ENCODE results near the gene ZNF497. TPM values are rescaled to one million over a fixed set of nuclear protein-coding genes. Genes with fewer than 3 reads are reported as not detected.

ZNF497 gene
- total RNA-seq, 1 experiment from 2014 or later: 2.4 TPM

- H4K5ac ChIP-seq (ENCODE audit: insufficient read length, low read depth, low read length): no peak overlapping the region
- no peak overlapping the region for H3K18ac ChIP-seq (ENCODE audit: insufficient read length, low read depth, low read length)
- no peaks in the 10 kb centered on the region for H3K27me3 Mint-ChIP-seq (ENCODE audit: low read depth)
- TF ChIP-seq, protein P1, sequence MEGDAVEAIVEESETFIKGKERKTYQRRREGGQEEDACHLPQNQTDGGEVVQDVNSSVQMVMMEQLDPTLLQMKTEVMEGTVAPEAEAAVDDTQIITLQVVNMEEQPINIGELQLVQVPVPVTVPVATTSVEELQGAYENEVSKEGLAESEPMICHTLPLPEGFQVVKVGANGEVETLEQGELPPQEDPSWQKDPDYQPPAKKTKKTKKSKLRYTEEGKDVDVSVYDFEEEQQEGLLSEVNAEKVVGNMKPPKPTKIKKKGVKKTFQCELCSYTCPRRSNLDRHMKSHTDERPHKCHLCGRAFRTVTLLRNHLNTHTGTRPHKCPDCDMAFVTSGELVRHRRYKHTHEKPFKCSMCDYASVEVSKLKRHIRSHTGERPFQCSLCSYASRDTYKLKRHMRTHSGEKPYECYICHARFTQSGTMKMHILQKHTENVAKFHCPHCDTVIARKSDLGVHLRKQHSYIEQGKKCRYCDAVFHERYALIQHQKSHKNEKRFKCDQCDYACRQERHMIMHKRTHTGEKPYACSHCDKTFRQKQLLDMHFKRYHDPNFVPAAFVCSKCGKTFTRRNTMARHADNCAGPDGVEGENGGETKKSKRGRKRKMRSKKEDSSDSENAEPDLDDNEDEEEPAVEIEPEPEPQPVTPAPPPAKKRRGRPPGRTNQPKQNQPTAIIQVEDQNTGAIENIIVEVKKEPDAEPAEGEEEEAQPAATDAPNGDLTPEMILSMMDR (conservative IDR thresholded peaks at IDR 0.05): peak; percentile 63
- H2BK12ac ChIP-seq (ENCODE audit: insufficient read length, low read depth, low read length): no peak overlapping the region
- H2AK5ac ChIP-seq (ENCODE audit: insufficient read length, low read length): no peak overlapping the region
- H4K91ac ChIP-seq (ENCODE audit: insufficient read length, low read depth, low read length): no peak overlapping the region
- H3K36me3 Mint-ChIP-seq (ENCODE audit: insufficient read depth in 1 of 3, low read depth in 3 of 3): peaks cover 14 to 34% (median 24%) of the 10 kb centered on the region in 3 experiments; a peak in 6 of 7 replicates
- H3K79me1 ChIP-seq (ENCODE audit: insufficient read depth, low read depth, low read length, poor library complexity, severe bottlenecking): no peaks in the 10 kb centered on the region
- no peak overlapping the region for H3K27ac ChIP-seq (ENCODE audit: insufficient read length, low read depth, low read length)
- no peak overlapping the region for H3K9ac ChIP-seq (ENCODE audit: extremely low read depth, insufficient read length, low read length)
- H2AFZ ChIP-seq (ENCODE audit: low read length): no peak overlapping the region
- no peak overlapping the region for H2BK20ac ChIP-seq (ENCODE audit: low read depth, low read length, poor library complexity, severe bottlenecking)
- H3K4me2 ChIP-seq (ENCODE audit: insufficient read depth, insufficient read length, low read length): no peak overlapping the region
- no peaks in the 10 kb centered on the region for H3K79me2 ChIP-seq (ENCODE audit: insufficient read depth, low read length)
- no peaks in the 10 kb centered on the region; a peak in 1 of 5 replicates for H3K9me3 Mint-ChIP-seq
- H4K20me1 ChIP-seq (ENCODE audit: control insufficient read depth, insufficient read depth, insufficient read length): no peaks in the 10 kb centered on the region
- DNase-seq: peak; percentile 66
- H3K23ac ChIP-seq (ENCODE audit: insufficient read length, low read depth, low read length): no peak overlapping the region
- no peak overlapping the region for H2BK120ac ChIP-seq (ENCODE audit: low read depth, low read length, poor library complexity, severe bottlenecking)
- H4K8ac ChIP-seq (replicated peaks; ENCODE audit: insufficient read length, low read depth, low read length): no peak overlapping the region
- no CpG with 5 or more reads among the region's 30 CpGs for WGBS (ENCODE audit: extremely low coverage, insufficient read length, low lambda C conversion rate)
- no peak overlapping the region for H3K4me3 Mint-ChIP-seq
- no peaks in the 10 kb centered on the region for H3K27me3 ChIP-seq (ENCODE audit: insufficient read depth, low read length)
- H3K27ac Mint-ChIP-seq: no peak overlapping the region
- H3K56ac ChIP-seq (ENCODE audit: insufficient read length, low read depth, low read length): no peak overlapping the region
- no peaks in the 10 kb centered on the region for H3K23me2 ChIP-seq (ENCODE audit: insufficient read length, low read depth, low read length, poor library complexity, severe bottlenecking)
- H2BK5ac ChIP-seq (ENCODE audit: insufficient read length, low read length): no peak overlapping the region
- no peak overlapping the region for H3K4ac ChIP-seq (ENCODE audit: low read depth, low read length)
- H3T11ph ChIP-seq (ENCODE audit: low read length): no peak overlapping the region
- H3K14ac ChIP-seq (ENCODE audit: insufficient read depth, low read length): no peak overlapping the region
- H2BK15ac ChIP-seq (ENCODE audit: low read depth, low read length): no peak overlapping the region
- H3K4me1 Mint-ChIP-seq: no peaks in the 10 kb centered on the region
- no peaks in the 10 kb centered on the region for H3K4me1 ChIP-seq (ENCODE audit: insufficient read depth, low read length)
- no peaks in the 10 kb centered on the region for H3K9me3 ChIP-seq (ENCODE audit: control insufficient read depth, low read depth, low read length)
Observed at GRCh38 chr19:58338825-58339558, 23.6 kb downstream of the ZNF497 start.
